ENCODE results near the gene KNCN. TPM values are rescaled to one million over a fixed set of nuclear protein-coding genes. Genes with fewer than 3 reads are reported as not detected.

KNCN gene
- total RNA-seq, 1 donor: not detected

DNA sequence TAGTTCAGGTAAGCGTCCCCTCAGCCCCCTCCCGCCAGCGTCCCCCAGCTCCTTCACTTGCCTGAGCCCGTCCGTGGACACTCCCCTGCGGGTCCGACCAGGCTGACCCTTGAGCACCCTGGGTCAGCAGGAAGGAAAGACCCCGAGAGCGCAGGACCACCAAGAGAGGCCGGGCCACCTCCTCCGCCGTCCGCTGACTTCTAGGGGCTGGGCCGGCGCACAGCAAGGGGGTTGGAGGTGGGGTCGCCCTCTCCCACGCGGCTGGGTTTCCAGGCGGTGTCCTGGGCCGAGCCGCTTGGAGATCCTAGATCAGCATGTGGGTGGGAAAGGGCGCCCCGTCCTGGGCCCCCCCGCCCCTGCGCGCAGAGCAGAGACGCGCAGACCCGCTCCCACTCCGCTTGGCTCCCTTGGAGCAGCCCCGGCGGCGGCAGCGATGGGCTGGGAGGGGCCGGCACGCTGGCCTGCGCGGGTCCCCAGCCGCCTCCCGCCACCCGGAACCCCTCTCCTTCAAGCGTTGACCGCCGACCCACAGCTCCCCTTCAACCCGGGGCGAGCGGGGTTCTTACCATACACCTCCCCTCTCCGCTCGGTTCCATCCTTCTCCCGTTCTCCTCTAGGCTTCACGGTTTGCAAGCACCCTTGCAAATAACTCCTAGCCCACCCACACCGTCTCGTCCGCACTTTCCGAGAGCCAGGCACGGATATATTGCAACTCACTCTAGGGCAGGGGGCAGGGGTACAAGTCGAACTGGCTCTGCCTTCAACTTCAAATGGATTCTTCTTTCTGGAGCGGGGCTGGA, 7.5 kb downstream of the KNCN start:
- peaks cover 10% of the 10 kb centered on the region for H3K4me1 ChIP-seq (ENCODE audit: insufficient read depth, low read length)
- H3K36me3 ChIP-seq (ENCODE audit: insufficient read depth, low read length): no peaks in the 10 kb centered on the region
- H3K9me3 ChIP-seq (ENCODE audit: low read depth, low read length): no peaks in the 10 kb centered on the region
- no peak overlapping the region for H3K4me3 ChIP-seq (ENCODE audit: insufficient read depth, low read length)
- no peaks in the 10 kb centered on the region for H4K20me1 ChIP-seq (ENCODE audit: insufficient read depth, low read length)
- H3K79me2 ChIP-seq (ENCODE audit: insufficient read depth, low read length): no peaks in the 10 kb centered on the region
- DNase-seq (ENCODE audit: insufficient read length, low spot score, missing footprints): no peak
- TF ChIP-seq, protein P1, sequence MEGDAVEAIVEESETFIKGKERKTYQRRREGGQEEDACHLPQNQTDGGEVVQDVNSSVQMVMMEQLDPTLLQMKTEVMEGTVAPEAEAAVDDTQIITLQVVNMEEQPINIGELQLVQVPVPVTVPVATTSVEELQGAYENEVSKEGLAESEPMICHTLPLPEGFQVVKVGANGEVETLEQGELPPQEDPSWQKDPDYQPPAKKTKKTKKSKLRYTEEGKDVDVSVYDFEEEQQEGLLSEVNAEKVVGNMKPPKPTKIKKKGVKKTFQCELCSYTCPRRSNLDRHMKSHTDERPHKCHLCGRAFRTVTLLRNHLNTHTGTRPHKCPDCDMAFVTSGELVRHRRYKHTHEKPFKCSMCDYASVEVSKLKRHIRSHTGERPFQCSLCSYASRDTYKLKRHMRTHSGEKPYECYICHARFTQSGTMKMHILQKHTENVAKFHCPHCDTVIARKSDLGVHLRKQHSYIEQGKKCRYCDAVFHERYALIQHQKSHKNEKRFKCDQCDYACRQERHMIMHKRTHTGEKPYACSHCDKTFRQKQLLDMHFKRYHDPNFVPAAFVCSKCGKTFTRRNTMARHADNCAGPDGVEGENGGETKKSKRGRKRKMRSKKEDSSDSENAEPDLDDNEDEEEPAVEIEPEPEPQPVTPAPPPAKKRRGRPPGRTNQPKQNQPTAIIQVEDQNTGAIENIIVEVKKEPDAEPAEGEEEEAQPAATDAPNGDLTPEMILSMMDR (IDR thresholded peaks at IDR 0.05; ENCODE audit: extremely low read depth, low read depth, low read length): no peak
- peaks cover 51% of the 10 kb centered on the region for H3K27me3 ChIP-seq (ENCODE audit: insufficient read depth, low read length)
- H2AFZ ChIP-seq (ENCODE audit: low read length): no peak overlapping the region
- H3K27ac ChIP-seq (ENCODE audit: low read depth, low read length): no peak overlapping the region
- no peak overlapping the region for H3K4me2 ChIP-seq (ENCODE audit: insufficient read depth, low read length)

DNA sequence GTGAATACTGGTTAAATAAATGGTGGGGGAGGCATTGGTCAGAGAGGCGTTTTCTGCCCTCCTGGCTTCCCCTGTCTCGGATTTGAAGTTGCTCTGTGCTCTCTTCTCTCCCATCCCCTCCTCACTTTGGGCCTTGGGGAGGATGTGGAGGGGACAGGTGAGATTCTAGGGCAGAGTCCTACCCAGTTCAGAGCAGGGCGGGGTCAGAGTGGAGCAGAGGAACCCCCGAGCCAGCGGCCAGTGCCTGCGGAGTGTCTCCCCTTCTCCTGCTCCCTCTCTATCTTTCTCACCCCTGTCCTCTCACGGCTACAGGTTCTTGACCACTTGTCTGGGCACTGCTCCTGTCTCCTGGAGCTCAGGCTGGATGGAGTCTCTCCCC, 8.1 kb downstream of the KNCN start:
- Histone ChIP-seq H3K79me2 (ENCODE audit: insufficient read depth, low read length) (no peaks in the 10 kb centered on the region), H3K4me2 (ENCODE audit: insufficient read depth, low read length) (no peak overlapping the region), H3K27ac (ENCODE audit: low read depth, low read length) (no peak overlapping the region), H3K4me3 (ENCODE audit: insufficient read depth, low read length) (no peak overlapping the region), H4K20me1 (ENCODE audit: insufficient read depth, low read length) (no peaks in the 10 kb centered on the region), H2AFZ (ENCODE audit: low read length) (no peak overlapping the region), H3K9me3 (ENCODE audit: low read depth, low read length) (no peaks in the 10 kb centered on the region), H3K27me3 (ENCODE audit: insufficient read depth, low read length) (peaks cover 51% of the 10 kb centered on the region), H3K4me1 (ENCODE audit: insufficient read depth, low read length) (peaks cover 10% of the 10 kb centered on the region), H3K36me3 (ENCODE audit: insufficient read depth, low read length) (no peaks in the 10 kb centered on the region)
- no peak for DNase-seq (ENCODE audit: insufficient read length, low spot score, missing footprints)
- TF ChIP-seq, protein P1 (IDR thresholded peaks at IDR 0.05; ENCODE audit: extremely low read depth, low read depth, low read length): no peak

DNA sequence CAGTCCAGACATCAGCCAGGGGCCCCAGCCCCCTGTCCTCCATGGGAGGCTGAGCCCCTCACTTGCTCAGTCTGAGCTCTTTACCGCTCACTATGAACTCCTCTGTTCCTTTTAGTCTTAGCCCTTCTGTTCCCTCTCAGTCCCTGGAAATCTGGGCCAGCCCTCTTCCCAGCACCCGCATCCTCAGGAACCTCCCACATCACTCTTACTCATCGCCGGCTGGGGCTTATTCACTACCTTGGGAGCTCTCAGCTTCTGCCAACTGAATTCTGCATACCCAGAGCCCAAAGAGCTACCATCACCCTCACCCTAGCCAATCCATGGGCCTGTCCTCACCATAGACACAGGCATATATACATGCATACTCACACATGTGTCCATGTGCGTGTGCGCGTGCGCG, 11.5 kb downstream of the KNCN start:
- Histone ChIP-seq H3K27me3 (ENCODE audit: insufficient read depth, low read length) (peaks cover 44% of the 10 kb centered on the region), H3K79me2 (ENCODE audit: insufficient read depth, low read length) (no peaks in the 10 kb centered on the region), H3K36me3 (ENCODE audit: insufficient read depth, low read length) (no peaks in the 10 kb centered on the region), H3K9me3 (ENCODE audit: low read depth, low read length) (no peaks in the 10 kb centered on the region), H4K20me1 (ENCODE audit: insufficient read depth, low read length) (no peaks in the 10 kb centered on the region), H3K27ac (ENCODE audit: low read depth, low read length) (no peak overlapping the region), H3K4me2 (ENCODE audit: insufficient read depth, low read length) (no peak overlapping the region), H2AFZ (ENCODE audit: low read length) (peak overlapping the region; percentile 57), H3K4me1 (ENCODE audit: insufficient read depth, low read length) (peaks cover 8% of the 10 kb centered on the region), H3K4me3 (ENCODE audit: insufficient read depth, low read length) (no peak overlapping the region)
- peak; percentile 100 for DNase-seq (ENCODE audit: insufficient read length, low spot score, missing footprints)
- TF ChIP-seq, protein P1 (IDR thresholded peaks at IDR 0.05; ENCODE audit: extremely low read depth, low read depth, low read length): no peak

DNA sequence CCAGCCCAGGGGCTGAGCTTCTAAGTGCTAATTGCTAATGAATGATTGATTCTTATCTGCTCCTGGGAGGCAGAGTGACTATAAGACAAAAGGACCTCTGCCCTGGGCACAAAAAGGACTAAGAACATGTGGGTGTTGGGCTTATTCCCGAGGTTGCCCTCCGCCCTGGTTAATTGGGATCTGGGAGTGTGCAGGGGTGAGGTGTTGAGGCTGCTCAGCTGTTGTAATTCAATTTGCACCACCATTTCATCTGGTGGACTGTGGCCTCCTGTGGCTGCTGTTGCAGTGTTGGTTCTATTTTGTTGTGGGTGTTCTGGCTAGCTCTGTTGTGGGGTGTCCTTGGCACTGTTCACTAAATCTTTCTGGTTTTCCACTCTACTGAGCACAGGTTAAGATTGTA, 13.3 kb downstream of the KNCN start:
- TF ChIP-seq, protein P1 (IDR thresholded peaks at IDR 0.05; ENCODE audit: extremely low read depth, low read depth, low read length): no peak
- no peak overlapping the region for H2AFZ ChIP-seq (ENCODE audit: low read length)
- H3K79me2 ChIP-seq (ENCODE audit: insufficient read depth, low read length): no peaks in the 10 kb centered on the region
- no peaks in the 10 kb centered on the region for H3K9me3 ChIP-seq (ENCODE audit: low read depth, low read length)
- H4K20me1 ChIP-seq (ENCODE audit: insufficient read depth, low read length): no peaks in the 10 kb centered on the region
- H3K36me3 ChIP-seq (ENCODE audit: insufficient read depth, low read length): no peaks in the 10 kb centered on the region
- H3K4me3 ChIP-seq (ENCODE audit: insufficient read depth, low read length): no peak overlapping the region
- no peak overlapping the region for H3K4me2 ChIP-seq (ENCODE audit: insufficient read depth, low read length)
- no peak for DNase-seq (ENCODE audit: insufficient read length, low spot score, missing footprints)
- H3K4me1 ChIP-seq (ENCODE audit: insufficient read depth, low read length): peaks cover 8% of the 10 kb centered on the region
- peaks cover 29% of the 10 kb centered on the region for H3K27me3 ChIP-seq (ENCODE audit: insufficient read depth, low read length)
- H3K27ac ChIP-seq (ENCODE audit: low read depth, low read length): no peak overlapping the region
